ENCODE results near the gene CALML6.

- TF ChIP-seq, protein P1, sequence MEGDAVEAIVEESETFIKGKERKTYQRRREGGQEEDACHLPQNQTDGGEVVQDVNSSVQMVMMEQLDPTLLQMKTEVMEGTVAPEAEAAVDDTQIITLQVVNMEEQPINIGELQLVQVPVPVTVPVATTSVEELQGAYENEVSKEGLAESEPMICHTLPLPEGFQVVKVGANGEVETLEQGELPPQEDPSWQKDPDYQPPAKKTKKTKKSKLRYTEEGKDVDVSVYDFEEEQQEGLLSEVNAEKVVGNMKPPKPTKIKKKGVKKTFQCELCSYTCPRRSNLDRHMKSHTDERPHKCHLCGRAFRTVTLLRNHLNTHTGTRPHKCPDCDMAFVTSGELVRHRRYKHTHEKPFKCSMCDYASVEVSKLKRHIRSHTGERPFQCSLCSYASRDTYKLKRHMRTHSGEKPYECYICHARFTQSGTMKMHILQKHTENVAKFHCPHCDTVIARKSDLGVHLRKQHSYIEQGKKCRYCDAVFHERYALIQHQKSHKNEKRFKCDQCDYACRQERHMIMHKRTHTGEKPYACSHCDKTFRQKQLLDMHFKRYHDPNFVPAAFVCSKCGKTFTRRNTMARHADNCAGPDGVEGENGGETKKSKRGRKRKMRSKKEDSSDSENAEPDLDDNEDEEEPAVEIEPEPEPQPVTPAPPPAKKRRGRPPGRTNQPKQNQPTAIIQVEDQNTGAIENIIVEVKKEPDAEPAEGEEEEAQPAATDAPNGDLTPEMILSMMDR (IDR thresholded peaks at IDR 0.05), result no peak
- TF ChIP-seq POLR2AphosphoS5 (IDR thresholded peaks at IDR 0.05), result no peak
Measured at GRCh38 chr1:1898246-1898933, 16.7 kb upstream of the CALML6 start.

Data from breast epithelium (tissue), 3 donors.